K562 (cell line): ENCODE results near the gene FAM83G. TPM values are rescaled to one million over a fixed set of nuclear protein-coding genes. Genes with fewer than 3 reads are reported as not detected.

Source experiments
- ATAC-seq: fragments of 200-7000 bp; cut with Tn5 transposase; 3 replicates; pipeline ENCODE4 v1.9.1; 2020; ENCODE audit warnings: moderate library complexity
- BruUV-seq: library from RNA; stranded (reverse); fragments of 400-500 nt; replicated peaks from 2 replicates; lab custom pipeline; 2021; lab: Mats Ljungman, UMichigan
- CTCF ChIA-PET: fragments of 300-600 bp; formaldehyde crosslinking; extraction: SDS; loops from one replicate; lab custom pipeline; 2021; ENCODE audit warnings: low intra/inter-chr PET ratio; lab: Yijun Ruan, JAX
- POLR2A ChIA-PET: fragments of 300-600, 350-650 bp; sonication (Branson Sonifier 250); formaldehyde crosslinking; extraction: SDS; loops from one replicate; lab custom pipeline; 2021; ENCODE audit warnings: antibody characterized with exemption, inconsistent platforms; lab: Yijun Ruan, JAX
- DNase-seq, 4 experiments: peaks; one replicate each; pipeline versions ENCODE4 v3.0.0 to v3.0.0-alpha.2; 2011 to 2018; ENCODE audit warnings: low spot score in 3 of 4, mixed read lengths in 3 of 4; ENCODE audit errors: extremely low read depth in 1 of 4
- FAIRE-seq: peaks from 2 replicates; lab custom pipeline; 2011; peaks lifted over from hg19 to GRCh38; lab: Jason Lieb, UNC
- H2AFZ ChIP-seq: 2 replicates; pipeline ENCODE4 v1.6.0; 2011; ENCODE audit warnings: low read depth, low read length, control low read depth, inconsistent platforms
- H3K27ac ChIP-seq: fragments of 200-600 bp; 3 replicates; pipeline ENCODE4 v1.8.0; 2011; ENCODE audit warnings: low read depth, mild to moderate bottlenecking, control low read depth, inconsistent platforms, low read length, moderate library complexity, mixed read lengths; ENCODE audit errors: extremely low read depth
- H3K27me3 ChIP-seq, 2 experiments: fragments of 300-600 bp in 1 of 2; 2 replicates in 1 of 2; 3 replicates in 1 of 2; pipeline versions ENCODE4 v1.6.0 to v1.8.0; 2011; ENCODE audit warnings: inconsistent platforms in 2 of 2, low read length in 2 of 2, mild to moderate bottlenecking in 1 of 2, mixed read lengths in 1 of 2, moderate library complexity in 1 of 2; ENCODE audit not compliant: control insufficient read depth in 2 of 2, insufficient read depth in 2 of 2
- H3K36me3 ChIP-seq: fragments of 300-600 bp; 3 replicates; pipeline ENCODE4 v1.8.0; 2011; ENCODE audit warnings: mild to moderate bottlenecking, low read length, inconsistent platforms; ENCODE audit not compliant: control insufficient read depth, insufficient read depth
- H3K4me1 ChIP-seq, 2 experiments: fragments of 200-600 bp in 1 of 2; replicated peaks in 1 of 2; 2 replicates in 1 of 2; 3 replicates in 1 of 2; pipeline versions ENCODE4 v1.5.1 to v1.8.0; 2011; ENCODE audit warnings: inconsistent platforms in 2 of 2, low read length in 2 of 2, mild to moderate bottlenecking in 1 of 2, mixed read lengths in 1 of 2, moderate library complexity in 1 of 2; ENCODE audit not compliant: control insufficient read depth in 2 of 2, insufficient read depth in 2 of 2
- H3K4me2 ChIP-seq: 2 replicates; pipeline ENCODE4 v1.6.1; 2011; ENCODE audit warnings: low read length, control low read depth, inconsistent platforms, mixed read lengths; ENCODE audit not compliant: insufficient read depth
- H3K4me3 ChIP-seq: fragments of 200-600 bp; sonication (generic), shearing (Covaris generic); 2 replicates; pipeline ENCODE4 v1.5.1; 2016; ENCODE audit warnings: control low read depth, inconsistent platforms
- H3K79me2 ChIP-seq: fragments of 200-600 bp; 3 replicates; pipeline ENCODE4 v1.8.0; 2011; ENCODE audit warnings: low read length, inconsistent platforms; ENCODE audit not compliant: control insufficient read depth, insufficient read depth
- H3K9ac ChIP-seq, 2 experiments: 2 replicates each; pipeline versions ENCODE4 v1.6.0 to v1.6.1; 2011; ENCODE audit warnings: low read depth in 2 of 2, low read length in 2 of 2, control low read depth in 1 of 2, inconsistent platforms in 1 of 2, mild to moderate bottlenecking in 1 of 2, mixed read lengths in 1 of 2; ENCODE audit not compliant: insufficient read depth in 1 of 2
- H3K9me1 ChIP-seq: one replicate; pipeline ENCODE4 v1.6.0; 2011; ENCODE audit warnings: inconsistent platforms, mild to moderate bottlenecking, low read length, moderate library complexity; ENCODE audit not compliant: control insufficient read depth, insufficient read depth
- H3K9me3 ChIP-seq: replicated peaks from 2 replicates; pipeline ENCODE4 v1.5.1; 2011; ENCODE audit warnings: low read depth, low read length, inconsistent platforms; ENCODE audit not compliant: control insufficient read depth, insufficient read depth
- H4K20me1 ChIP-seq: replicated peaks from 2 replicates; pipeline ENCODE4 v1.6.1; 2011; ENCODE audit warnings: low read length, inconsistent platforms, mixed read lengths; ENCODE audit not compliant: control insufficient read depth, insufficient read depth
- ZFP36 ChIP-seq: fragments of 150-350 bp; IDR thresholded peaks from 2 replicates; pipeline ENCODE4 v1.6.1; 2018; ENCODE audit warnings: low read length, low read depth; ENCODE audit not compliant: partially characterized antibody
- ZNF407 ChIP-seq: fragments of 450-650 bp; IDR thresholded peaks from 2 replicates; pipeline ENCODE4 v1.6.1; 2016; ENCODE audit warnings: low read depth
- WGBS: fragments of 100-300 bp; shearing (Covaris generic); methylation state at CpG from one replicate; pipeline ENCODE4 v1.1.6; 2016; ENCODE audit warnings: low coverage, mixed read lengths; ENCODE audit not compliant: insufficient coverage; ENCODE audit errors: missing lambda C conversion rate; 5-methylcytosine and 5-hydroxymethylcytosine counted together
- in situ Hi-C: fragments of 300-500 bp; cut with MboI; formaldehyde crosslinking; loops from 4 replicates; pipeline ENCODE4 v1.15.0; 2018; ENCODE audit warnings: inconsistent platforms, mixed read lengths
- intact Hi-C: fragments of 100-400 bp; cut with micrococcal nuclease; formaldehyde crosslinking; loops from 2 replicates; pipeline ENCODE4 v1.14.2; 2022
- polyA plus RNA-seq, 8 experiments: library from polyadenylated mRNA; depleted of rRNA in 4 of 8; stranded (reverse) in 5 of 8; unstranded in 3 of 8; fragments of >200 nt; fragmentation: Nextera tagmentation in 2 of 8; fragmentation: Illumina TruSeq in 1 of 8; extraction: Ambion mirVana in 2 of 8; extraction: Trizol in 1 of 8; gene quantifications; 2 replicates each; pipeline versions ENCODE4 v1.2.1 to v1.2.3, GENCODE V29; 2011 to 2014; ENCODE audit warnings: inconsistent platforms in 1 of 8, missing spikeins in 1 of 8
- total RNA-seq, 7 experiments: library from RNA; depleted of rRNA in 6 of 7; stranded (reverse); fragments of >200 nt in 6 of 7; fragmentation: Illumina TruSeq in 2 of 7; extraction: Trizol in 2 of 7; gene quantifications; 2 replicates each; pipeline versions ENCODE4 v1.2.1 to v1.2.3, GENCODE V29; 2011 to 2021; ENCODE audit warnings: low replicate concordance in 1 of 7

FAM83G gene
- total and polyA plus RNA-seq, 9 of the 15 experiments (the other 6 are each of a cell fraction or from before 2014, with no cell fraction given), result 0.04 to 10.3 (median 4.5) TPM; not detected in 1

- BruUV-seq, result no TSS peak
- POLR2A ChIA-PET, result interaction anchor here (0.6 to 0.7 kb wide), 2 partner anchors 13 to 54 kb away, joined by 3 to 4 read pairs; partner anchors contain the start of gene FAM83G
- WGBS, result 41% methylated on average over 5 of the region's 16 CpGs
- TF ChIP-seq ZFP36, result peak; percentile 88
- TF ChIP-seq ZNF407, result no peak
- no peaks in the 10 kb centered on the region for H3K36me3 ChIP-seq
- no peak overlapping the region for H2AFZ ChIP-seq
- no peaks in the 10 kb centered on the region for H3K27me3 ChIP-seq
- no peaks in the 10 kb centered on the region for H3K79me2 ChIP-seq
- H4K20me1 ChIP-seq, result no peaks in the 10 kb centered on the region
- CTCF ChIA-PET, result no interaction called here
- no peaks in the 10 kb centered on the region for H3K9me1 ChIP-seq
- H3K4me2 ChIP-seq, result no peak overlapping the region
- ATAC-seq (no peak), FAIRE-seq (no peak), DNase-seq (no peak)
- intact Hi-C loops (no loop called here), in situ Hi-C loops (loop anchor here (5.0 kb wide), 1 partner anchor 41 kb away; no protein-coding TSS in a partner anchor)
- H3K4me3 ChIP-seq, result no peak overlapping the region
- no peaks in the 10 kb centered on the region for H3K9me3 ChIP-seq
- no peak overlapping the region; a peak in 1 of 4 replicates for H3K9ac ChIP-seq
- H3K4me1 ChIP-seq, result peaks cover 9 to 41% of the 10 kb centered on the region in 2 experiments; a peak in 4 of 5 replicates
- no peak overlapping the region for H3K27ac ChIP-seq
Observed at GRCh38 chr17:19017804-19018599, 13.4 kb upstream of the FAM83G start.
